GM21737 (cell line): Measurements from ENCODE around the gene PIN1.

ENCODE experiments used
- ATAC-seq: cut with Tn5 transposase; IDR thresholded peaks from one replicate; pipeline ENCODE4 v1.9.1; 2021; ENCODE audit warnings: mild to moderate bottlenecking, moderate library complexity; ENCODE audit not compliant: unreplicated experiment

Gene PIN1

GRCh38 chr19:9883231-9883758 is 48.2 kb downstream of the PIN1 start:
- ATAC-seq: no peak

GRCh38 chr19:9883764-9884163 is 48.6 kb downstream of the PIN1 start:
- no peak for ATAC-seq

GRCh38 chr19:9885077-9885552 is 50.0 kb downstream of the PIN1 start:
- ATAC-seq: no peak

GRCh38 chr19:9891609-9892373 is 56.7 kb downstream of the PIN1 start:
- ATAC-seq: no peak
